Measurements from ENCODE around the gene EDN1.

EDN1 gene

GRCh38 chr6:12291839-12292604 is 1.9 kb downstream of the EDN1 start:
- Mint-ChIP-seq H3K27me3 (peaks cover 74% of the 10 kb centered on the region), H3K9me3 (no peaks in the 10 kb centered on the region), H3K27ac (ENCODE audit: low read depth) (no peak overlapping the region), H3K36me3 (ENCODE audit: insufficient read depth) (peaks cover 3% of the 10 kb centered on the region), H3K4me1 (peaks cover 21% of the 10 kb centered on the region), H3K4me3 (no peak overlapping the region)
- no peak for ATAC-seq (replicated peaks; ENCODE audit: extremely low read depth, poor library complexity, severe bottlenecking)
- DNase-seq (ENCODE audit: low spot score in 2 of 2), result no peak

GRCh38 chr6:12293235-12293930 is 3.2 kb downstream of the EDN1 start:
- Mint-ChIP-seq H3K27ac (ENCODE audit: low read depth) (no peak overlapping the region), H3K27me3 (peaks cover 63% of the 10 kb centered on the region), H3K36me3 (ENCODE audit: insufficient read depth) (peaks cover 2% of the 10 kb centered on the region), H3K4me3 (no peak overlapping the region), H3K9me3 (no peaks in the 10 kb centered on the region), H3K4me1 (peaks cover 21% of the 10 kb centered on the region)
- DNase-seq (ENCODE audit: low spot score in 2 of 2) (no peak), ATAC-seq (replicated peaks; ENCODE audit: extremely low read depth, poor library complexity, severe bottlenecking) (no peak)

- H3K4me1 Mint-ChIP-seq, result peaks cover 19% of the 10 kb centered on the region
- H3K27me3 Mint-ChIP-seq, result peaks cover 55% of the 10 kb centered on the region
- DNase-seq (ENCODE audit: low spot score in 2 of 2) (no peak), ATAC-seq (replicated peaks; ENCODE audit: extremely low read depth, poor library complexity, severe bottlenecking) (no peak)
- H3K4me3 Mint-ChIP-seq, result no peak overlapping the region
- no peaks in the 10 kb centered on the region for H3K9me3 Mint-ChIP-seq
- H3K27ac Mint-ChIP-seq (ENCODE audit: low read depth), result no peak overlapping the region
- H3K36me3 Mint-ChIP-seq (ENCODE audit: insufficient read depth), result peaks cover 2% of the 10 kb centered on the region
These were observed 4.0 kb downstream of the EDN1 start for GRCh38 chr6:12293931-12294807.

- Mint-ChIP-seq H3K36me3 (ENCODE audit: insufficient read depth) (no peaks in the 10 kb centered on the region), H3K9me3 (no peaks in the 10 kb centered on the region), H3K4me3 (no peak overlapping the region), H3K4me1 (peaks cover 11% of the 10 kb centered on the region), H3K27me3 (peaks cover 50% of the 10 kb centered on the region), H3K27ac (ENCODE audit: low read depth) (no peak overlapping the region)
- no peak for ATAC-seq (replicated peaks; ENCODE audit: extremely low read depth, poor library complexity, severe bottlenecking)
- no peak for DNase-seq (ENCODE audit: low spot score in 2 of 2)
These were observed 4.8 kb downstream of the EDN1 start for GRCh38 chr6:12294851-12295536.

- no peak overlapping the region for H3K27ac Mint-ChIP-seq (ENCODE audit: low read depth)
- H3K4me3 Mint-ChIP-seq, result no peak overlapping the region
- H3K9me3 Mint-ChIP-seq, result no peaks in the 10 kb centered on the region
- no peaks in the 10 kb centered on the region for H3K36me3 Mint-ChIP-seq (ENCODE audit: insufficient read depth)
- DNase-seq (ENCODE audit: low spot score in 2 of 2) (no peak), ATAC-seq (replicated peaks; ENCODE audit: extremely low read depth, poor library complexity, severe bottlenecking) (no peak)
- peaks cover 50% of the 10 kb centered on the region for H3K27me3 Mint-ChIP-seq
- peaks cover 7% of the 10 kb centered on the region for H3K4me1 Mint-ChIP-seq
These were observed 5.5 kb downstream of the EDN1 start for GRCh38 chr6:12295558-12296254.

- Mint-ChIP-seq H3K27me3 (peaks cover 48% of the 10 kb centered on the region), H3K4me1 (peaks cover 6% of the 10 kb centered on the region), H3K4me3 (no peak overlapping the region), H3K9me3 (no peaks in the 10 kb centered on the region), H3K36me3 (ENCODE audit: insufficient read depth) (no peaks in the 10 kb centered on the region), H3K27ac (ENCODE audit: low read depth) (no peak overlapping the region)
- DNase-seq (ENCODE audit: low spot score in 2 of 2), result no peak
- ATAC-seq (replicated peaks; ENCODE audit: extremely low read depth, poor library complexity, severe bottlenecking), result no peak
These were observed 6.1 kb downstream of the EDN1 start for GRCh38 chr6:12296255-12296573.

GRCh38 chr6:12296604-12297003 is 6.4 kb downstream of the EDN1 start:
- H3K27me3 Mint-ChIP-seq, result peaks cover 44% of the 10 kb centered on the region
- H3K36me3 Mint-ChIP-seq (ENCODE audit: insufficient read depth), result no peaks in the 10 kb centered on the region
- no peaks in the 10 kb centered on the region for H3K9me3 Mint-ChIP-seq
- peaks cover 6% of the 10 kb centered on the region for H3K4me1 Mint-ChIP-seq
- H3K27ac Mint-ChIP-seq (ENCODE audit: low read depth), result no peak overlapping the region
- ATAC-seq (replicated peaks; ENCODE audit: extremely low read depth, poor library complexity, severe bottlenecking) (no peak), DNase-seq (ENCODE audit: low spot score in 2 of 2) (no peak)
- no peak overlapping the region for H3K4me3 Mint-ChIP-seq

GRCh38 chr6:12297363-12298016 is 7.3 kb downstream of the EDN1 start:
- Mint-ChIP-seq H3K27me3 (peaks cover 35% of the 10 kb centered on the region), H3K9me3 (no peaks in the 10 kb centered on the region), H3K36me3 (ENCODE audit: insufficient read depth) (no peaks in the 10 kb centered on the region), H3K4me1 (peaks cover 2% of the 10 kb centered on the region), H3K27ac (ENCODE audit: low read depth) (no peak overlapping the region), H3K4me3 (no peak overlapping the region)
- DNase-seq (ENCODE audit: low spot score in 2 of 2) (no peak), ATAC-seq (replicated peaks; ENCODE audit: extremely low read depth, poor library complexity, severe bottlenecking) (no peak)

GRCh38 chr6:12298017-12298978 is 8.1 kb downstream of the EDN1 start:
- no peak for ATAC-seq (replicated peaks; ENCODE audit: extremely low read depth, poor library complexity, severe bottlenecking)
- H3K4me1 Mint-ChIP-seq, result no peaks in the 10 kb centered on the region
- no peak overlapping the region for H3K27ac Mint-ChIP-seq (ENCODE audit: low read depth)

GRCh38 chr6:12298995-12299394 is 8.8 kb downstream of the EDN1 start:
- ATAC-seq (replicated peaks; ENCODE audit: extremely low read depth, poor library complexity, severe bottlenecking), result no peak
- Mint-ChIP-seq H3K27me3 (peaks cover 29% of the 10 kb centered on the region), H3K9me3 (no peaks in the 10 kb centered on the region), H3K4me3 (no peak overlapping the region), H3K4me1 (no peaks in the 10 kb centered on the region), H3K27ac (ENCODE audit: low read depth) (no peak overlapping the region), H3K36me3 (ENCODE audit: insufficient read depth) (no peaks in the 10 kb centered on the region)
- no peak for DNase-seq (ENCODE audit: low spot score in 2 of 2)

More at GRCh38 chr6:12298017-12298978, 8.1 kb downstream of the EDN1 start:
- Mint-ChIP-seq H3K4me3 (no peak overlapping the region), H3K36me3 (ENCODE audit: insufficient read depth) (no peaks in the 10 kb centered on the region), H3K27me3 (peaks cover 29% of the 10 kb centered on the region), H3K9me3 (no peaks in the 10 kb centered on the region)
- no peak for DNase-seq (ENCODE audit: low spot score in 2 of 2)

- H3K4me3 Mint-ChIP-seq, result no peak overlapping the region
- DNase-seq (ENCODE audit: low spot score in 2 of 2) (no peak), ATAC-seq (replicated peaks; ENCODE audit: extremely low read depth, poor library complexity, severe bottlenecking) (no peak)
- H3K9me3 Mint-ChIP-seq, result no peaks in the 10 kb centered on the region
- no peaks in the 10 kb centered on the region for H3K36me3 Mint-ChIP-seq (ENCODE audit: insufficient read depth)
- no peak overlapping the region for H3K27ac Mint-ChIP-seq (ENCODE audit: low read depth)
- no peaks in the 10 kb centered on the region for H3K4me1 Mint-ChIP-seq
- H3K27me3 Mint-ChIP-seq, result peaks cover 41% of the 10 kb centered on the region
These were observed 10.9 kb downstream of the EDN1 start for GRCh38 chr6:12301018-12301417.
